SK-N-SH (cell line): ENCODE results near the gene C16orf92. TPM values are rescaled to one million over a fixed set of nuclear protein-coding genes. Genes with fewer than 3 reads are reported as not detected.

Experiments
- CTCF ChIA-PET: fragments of 300-600, 350-600 bp; formaldehyde crosslinking; extraction: SDS; loops from one replicate; lab custom pipeline; 2021; lab: Yijun Ruan, JAX
- POLR2A ChIA-PET: fragments of 350-600 bp; sonication (Branson Sonifier 250); formaldehyde crosslinking; extraction: SDS; loops from one replicate; lab custom pipeline; 2020; ENCODE audit warnings: antibody characterized with exemption, inconsistent platforms; lab: Yijun Ruan, JAX
- DNase-seq: peaks from one replicate; pipeline ENCODE4 v3.0.0; 2012
- H2AFZ ChIP-seq: fragments of 200-600 bp; sonication (generic); 2 replicates; pipeline ENCODE4 v1.8.1; 2016; ENCODE audit warnings: antibody characterized with exemption, mild to moderate bottlenecking, low read depth
- H3F3A ChIP-seq: fragments of 200-600 bp; sonication (generic); replicated peaks from 2 replicates; pipeline ENCODE3; 2016; ENCODE audit warnings: antibody characterized with exemption, mild to moderate bottlenecking; ENCODE audit not compliant: insufficient read depth
- H3K27ac ChIP-seq, 2 experiments: fragments of 200-500 bp in 1 of 2; fragments of 200-600 bp in 1 of 2; sonication (Bioruptor generic) in 1 of 2; sonication (generic), shearing (Covaris generic) in 1 of 2; 2 replicates each; pipeline versions ENCODE4 v1.5.1 to v1.6.1; 2014 to 2016; ENCODE audit warnings: low read depth in 2 of 2, inconsistent platforms in 1 of 2, low read length in 1 of 2, mild to moderate bottlenecking in 1 of 2, mixed read lengths in 1 of 2
- H3K27me3 ChIP-seq: fragments of 200-600 bp; sonication (generic), shearing (Covaris generic); 2 replicates; pipeline ENCODE4 v1.6.1; 2016; ENCODE audit warnings: mixed run types; ENCODE audit not compliant: insufficient read depth
- H3K36me3 ChIP-seq, 2 experiments: fragments of 200-500 bp in 1 of 2; fragments of 200-600 bp in 1 of 2; sonication (Bioruptor generic) in 1 of 2; sonication (generic) in 1 of 2; replicated peaks in 1 of 2; 2 replicates each; pipeline versions ENCODE3 to v1.5.1; 2014 to 2016; ENCODE audit warnings: low read length in 1 of 2, mild to moderate bottlenecking in 1 of 2; ENCODE audit not compliant: insufficient read depth in 2 of 2, control insufficient read depth in 1 of 2
- H3K4me1 ChIP-seq, 2 experiments: fragments of 200-500 bp in 1 of 2; fragments of 200-600 bp in 1 of 2; sonication (Bioruptor generic) in 1 of 2; sonication (generic), shearing (Covaris generic) in 1 of 2; 2 replicates each; pipeline versions ENCODE4 v1.5.1 to v1.6.1; 2014 to 2016; ENCODE audit warnings: low read depth in 1 of 2, low read length in 1 of 2, mixed run types in 1 of 2; ENCODE audit not compliant: insufficient read depth in 2 of 2, control insufficient read depth in 1 of 2
- H3K4me2 ChIP-seq: fragments of 200-600 bp; sonication (generic), shearing (Covaris generic); 2 replicates; pipeline ENCODE4 v1.6.1; 2017; ENCODE audit warnings: mixed run types
- H3K4me3 ChIP-seq, 2 experiments: fragments of 200-500 bp in 1 of 2; fragments of 200-600 bp in 1 of 2; sonication (Bioruptor generic) in 1 of 2; sonication (generic), shearing (Covaris generic) in 1 of 2; 2 replicates each; pipeline versions ENCODE4 v1.5.1 to v1.8.1; 2014 to 2016; ENCODE audit warnings: low read depth in 2 of 2, inconsistent platforms in 1 of 2, low read length in 1 of 2, mild to moderate bottlenecking in 1 of 2, mixed read lengths in 1 of 2, moderate library complexity in 1 of 2
- H3K79me2 ChIP-seq: fragments of 200-600 bp; sonication (generic); 2 replicates; pipeline ENCODE4 v1.8.1; 2017; ENCODE audit warnings: mild to moderate bottlenecking; ENCODE audit not compliant: insufficient read depth
- H3K9ac ChIP-seq: fragments of 200-600 bp; sonication (generic); 2 replicates; pipeline ENCODE4 v1.6.1; 2017; ENCODE audit warnings: mixed run types
- H3K9me2 ChIP-seq: fragments of 200-600 bp; sonication (generic); 2 replicates; pipeline ENCODE4 v1.6.1; 2017; ENCODE audit warnings: mixed run types
- H3K9me3 ChIP-seq: fragments of 200-600 bp; sonication (generic); 2 replicates; pipeline ENCODE4 v1.6.1; 2017; ENCODE audit warnings: mixed run types, mild to moderate bottlenecking, moderate library complexity
- H4K20me1 ChIP-seq: fragments of 200-600 bp; sonication (generic); 2 replicates; pipeline ENCODE4 v1.6.1; 2017; ENCODE audit warnings: mild to moderate bottlenecking, mixed run types; ENCODE audit not compliant: insufficient read depth
- CTCF ChIP-seq: fragments of 200-600 bp; sonication (generic); IDR thresholded peaks from 2 replicates; pipeline ENCODE4 v1.6.1; 2017; ENCODE audit warnings: antibody characterized with exemption, mild to moderate bottlenecking, moderate library complexity
- EZH2phosphoT487 ChIP-seq: fragments of 200-600 bp; sonication (generic); IDR thresholded peaks from 2 replicates; pipeline ENCODE4 v1.6.1; 2017; ENCODE audit warnings: low read depth, mixed run types, mild to moderate bottlenecking, antibody characterized with exemption, moderate library complexity, borderline replicate concordance
- MEF2A ChIP-seq: IDR thresholded peaks from 2 replicates; pipeline ENCODE4 v1.4.0; 2012; ENCODE audit warnings: low read depth, borderline replicate concordance
- POLR2AphosphoS5 ChIP-seq: IDR thresholded peaks from 2 replicates; pipeline ENCODE4 v1.6.1; 2012; ENCODE audit warnings: low read depth, low read length
- RFX5 ChIP-seq: IDR thresholded peaks from 2 replicates; pipeline ENCODE4 v1.6.1; 2012; ENCODE audit warnings: mild to moderate bottlenecking, improper control_type of control experiment, low read length
- TEAD4 ChIP-seq: IDR thresholded peaks from 2 replicates; pipeline ENCODE4 v1.4.0; 2012; ENCODE audit warnings: mild to moderate bottlenecking, borderline replicate concordance; ENCODE audit not compliant: insufficient read depth
- WGBS: methylation state at CpG from one replicate; pipeline ENCODE4 v1.1.6; 2017; ENCODE audit warnings: low lambda C conversion rate; 5-methylcytosine and 5-hydroxymethylcytosine counted together
- polyA plus RNA-seq, 3 experiments: library from polyadenylated mRNA; depleted of rRNA; stranded (reverse); fragments of >200 nt; gene quantifications; 2 replicates each; pipeline ENCODE4 v1.2.3, GENCODE V29; 2012
- TF ChIP-seq, protein P1 (sequence below): IDR thresholded peaks from 2 replicates; pipeline ENCODE4 v1.4.0; 2012; ENCODE audit warnings: low read depth, borderline replicate concordance
- TF ChIP-seq, protein P2 (sequence below): IDR thresholded peaks from 2 replicates; pipeline ENCODE4; 2012

C16orf92 gene
- polyA plus RNA-seq, 1 of the 3 experiments (the other 2 are of a cell fraction), result not detected

- ChIA-PET CTCF (interaction anchor here (0.9 to 1.8 kb wide), 5 partner anchors 10 to 33 kb away, joined by 3 to 4 read pairs (median 4); no protein-coding TSS in a partner anchor), POLR2A (interaction anchor here (1.5 kb wide), 1 partner anchor 24 kb away, joined by 3 read pairs; no protein-coding TSS in a partner anchor)
- WGBS, result 86% methylated on average over 2 of the region's 2 CpGs
- no peaks in the 10 kb centered on the region for H3K9me3 ChIP-seq
- no peaks in the 10 kb centered on the region for H3K9me2 ChIP-seq
- H3K4me2 ChIP-seq, result no peak overlapping the region
- H3K27me3 ChIP-seq, result no peaks in the 10 kb centered on the region
- H3K9ac ChIP-seq, result no peak overlapping the region
- peaks cover 2% of the 10 kb centered on the region for H4K20me1 ChIP-seq
- peak overlapping the region in 1 of 2 experiments; percentile 51; a peak in 1 of 4 replicates for H3K27ac ChIP-seq
- no peak overlapping the region for H2AFZ ChIP-seq
- H3K36me3 ChIP-seq, result peaks cover 0 to 16% of the 10 kb centered on the region in 2 experiments
- H3F3A ChIP-seq, result peaks cover 18% of the 10 kb centered on the region
- H3K4me1 ChIP-seq, result peaks cover 15 to 27% of the 10 kb centered on the region in 2 experiments; a peak in 3 of 4 replicates
- H3K79me2 ChIP-seq, result peaks cover 28% of the 10 kb centered on the region
- DNase-seq, result no peak
- no peak overlapping the region for H3K4me3 ChIP-seq
- no peak for TF ChIP-seq CTCF
- TF ChIP-seq, protein P1, sequence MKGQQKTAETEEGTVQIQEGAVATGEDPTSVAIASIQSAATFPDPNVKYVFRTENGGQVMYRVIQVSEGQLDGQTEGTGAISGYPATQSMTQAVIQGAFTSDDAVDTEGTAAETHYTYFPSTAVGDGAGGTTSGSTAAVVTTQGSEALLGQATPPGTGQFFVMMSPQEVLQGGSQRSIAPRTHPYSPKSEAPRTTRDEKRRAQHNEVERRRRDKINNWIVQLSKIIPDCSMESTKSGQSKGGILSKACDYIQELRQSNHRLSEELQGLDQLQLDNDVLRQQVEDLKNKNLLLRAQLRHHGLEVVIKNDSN, result no peak
- TF ChIP-seq, protein P2, sequence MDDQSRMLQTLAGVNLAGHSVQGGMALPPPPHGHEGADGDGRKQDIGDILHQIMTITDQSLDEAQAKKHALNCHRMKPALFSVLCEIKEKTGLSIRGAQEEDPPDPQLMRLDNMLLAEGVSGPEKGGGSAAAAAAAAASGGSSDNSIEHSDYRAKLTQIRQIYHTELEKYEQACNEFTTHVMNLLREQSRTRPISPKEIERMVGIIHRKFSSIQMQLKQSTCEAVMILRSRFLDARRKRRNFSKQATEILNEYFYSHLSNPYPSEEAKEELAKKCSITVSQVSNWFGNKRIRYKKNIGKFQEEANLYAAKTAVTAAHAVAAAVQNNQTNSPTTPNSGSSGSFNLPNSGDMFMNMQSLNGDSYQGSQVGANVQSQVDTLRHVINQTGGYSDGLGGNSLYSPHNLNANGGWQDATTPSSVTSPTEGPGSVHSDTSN, result no peak
- TF ChIP-seq RFX5, result no peak
- TF ChIP-seq TEAD4, result no peak
- no peak for TF ChIP-seq EZH2phosphoT487
Measured at GRCh38 chr16:30060836-30061554, 38.0 kb downstream of the C16orf92 start.

- Histone ChIP-seq H3K9ac (peak overlapping the region; percentile 85; the same call in 1 of the 2 replicates), H3F3A (peaks cover 23% of the 10 kb centered on the region), H2AFZ (no peak overlapping the region), H3K9me2 (no peaks in the 10 kb centered on the region), H3K27me3 (no peaks in the 10 kb centered on the region), H3K4me2 (peak overlapping the region; percentile 99), H3K36me3 (peaks cover 13 to 31% of the 10 kb centered on the region in 2 experiments), H3K79me2 (peaks cover 48% of the 10 kb centered on the region), H3K4me3 (peak overlapping the region in 1 of 2 experiments; percentile 92; a peak in 1 of 4 replicates), H3K9me3 (no peaks in the 10 kb centered on the region), H4K20me1 (peaks cover 24% of the 10 kb centered on the region), H3K27ac (peak overlapping the region; percentile 98 to 99), H3K4me1 (peaks cover 25 to 39% of the 10 kb centered on the region in 2 experiments)
- 83% methylated on average over 8 of the region's 12 CpGs for WGBS
- ChIA-PET POLR2A (interaction anchor here (0.6 to 5.1 kb wide), 6 partner anchors 8 to 143 kb away, joined by 3 to 57 read pairs (median 3); partner anchors contain the start of genes TAOK2 and TBX6), CTCF (interaction anchor here (0.9 to 6.7 kb wide), 7 partner anchors 9 to 74 kb away, joined by 3 to 68 read pairs (median 5); partner anchors contain the start of gene TBX6)
- TF ChIP-seq POLR2AphosphoS5, result 0 out of 2 replicates have a peak, but pooled peaks have one; percentile 18
- no peak for TF ChIP-seq MEF2A
- DNase-seq, result no peak
Measured at GRCh38 chr16:30063278-30063892, 40.4 kb downstream of the C16orf92 start.
